GM13976 (cell line): ENCODE data around the gene SPOCK1.
A peak's percentile ranks its signal among the peaks of the same experiment; 100 is the strongest.
"Not testable (repeated sequence)": the region's sequence is repeated elsewhere in the genome, so short reads cannot be mapped to it uniquely, and the experiment has no call there.

Experiments used
- DNase-seq: peaks from one replicate; pipeline ENCODE4 v3.0.0; 2012; ENCODE audit warnings: low spot score
- CTCF ChIP-seq: IDR thresholded peaks from 2 replicates; pipeline ENCODE4 v1.5.1; 2012; ENCODE audit warnings: borderline replicate concordance, mild to moderate bottlenecking; ENCODE audit not compliant: insufficient read depth; ENCODE audit errors: extremely low read depth, missing control alignments, control extremely low read depth
- in situ Hi-C: fragments of 300-500 bp; cut with MboI; formaldehyde crosslinking; loops from one replicate; pipeline ENCODE4 v1.12.0; 2022; ENCODE audit warnings: low sequenced_read_pairs, mixed read lengths, inconsistent platforms; ENCODE audit not compliant: unreplicated experiment

The SPOCK1 gene

GRCh38 chr5:137502632-137503031 lies 3.5 kb upstream of the SPOCK1 start:
- in situ Hi-C loops, result loop anchor here (10.0 kb wide), 1 partner anchor 158 kb away; no protein-coding TSS in a partner anchor
- TF ChIP-seq CTCF, result no peak
- DNase-seq, result no peak

- in situ Hi-C loops, result loop anchor here (10.0 kb wide), 1 partner anchor 157 kb away; no protein-coding TSS in a partner anchor
- DNase-seq, result no peak
- TF ChIP-seq CTCF, result no peak
These were observed 2.8 kb upstream of the SPOCK1 start for GRCh38 chr5:137501846-137502406.

DNA sequence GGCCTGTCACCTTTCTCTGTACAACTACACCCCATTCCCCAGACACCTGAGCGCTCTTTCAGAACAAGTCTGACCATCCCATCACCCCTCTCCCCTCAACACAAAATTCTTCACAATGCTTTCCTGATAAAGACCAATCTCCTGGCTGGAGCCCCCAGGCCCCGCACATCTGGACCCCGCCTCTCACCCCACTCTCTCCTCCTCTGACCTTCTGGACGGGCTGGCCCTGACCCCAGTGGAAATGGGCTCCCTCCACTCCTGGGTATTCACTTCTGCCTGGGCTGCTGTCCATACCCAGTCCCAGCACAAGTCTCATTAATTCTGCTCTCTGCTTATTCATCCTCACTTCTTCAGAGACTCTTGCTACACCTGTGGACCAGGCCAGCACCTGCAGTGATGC lies 2.1 kb upstream of the SPOCK1 start:
- DNase-seq, result no peak
- TF ChIP-seq CTCF, result no peak
- in situ Hi-C loops, result loop anchor here (10.0 kb wide), 1 partner anchor 156 kb away; no protein-coding TSS in a partner anchor

DNA sequence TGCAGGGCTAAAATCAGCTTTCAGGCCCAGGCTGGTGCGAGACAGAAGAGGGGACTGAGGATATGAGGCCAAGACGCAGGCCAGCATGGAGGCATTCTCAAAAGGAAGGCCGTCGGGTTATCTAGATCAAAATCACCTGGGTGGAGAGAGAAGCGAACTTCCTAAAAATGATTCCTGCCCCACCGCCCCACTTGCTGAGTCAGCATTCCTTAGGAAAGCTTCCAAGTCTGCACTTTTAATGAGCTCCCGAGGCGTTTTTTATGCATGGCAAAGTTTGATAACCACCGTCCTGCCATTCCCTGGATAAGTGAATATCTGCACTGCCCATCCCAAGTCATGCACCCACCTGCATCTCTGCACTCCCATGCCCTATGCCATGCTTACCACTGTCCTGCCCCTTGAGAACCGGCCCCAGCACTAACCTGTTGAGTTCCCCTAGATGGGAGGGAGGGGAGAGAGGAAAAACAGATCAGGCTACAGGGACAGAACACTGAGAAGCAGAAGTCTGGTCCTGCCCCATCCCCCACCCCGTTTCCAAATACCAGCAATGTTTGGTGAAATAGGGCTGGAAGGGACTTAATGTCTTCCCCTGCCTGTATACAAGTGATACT lies 1.6 kb upstream of the SPOCK1 start:
- no peak for DNase-seq
- TF ChIP-seq CTCF, result no peak
- in situ Hi-C loops, result loop anchor here (10.0 kb wide), 1 partner anchor 156 kb away; no protein-coding TSS in a partner anchor

DNA sequence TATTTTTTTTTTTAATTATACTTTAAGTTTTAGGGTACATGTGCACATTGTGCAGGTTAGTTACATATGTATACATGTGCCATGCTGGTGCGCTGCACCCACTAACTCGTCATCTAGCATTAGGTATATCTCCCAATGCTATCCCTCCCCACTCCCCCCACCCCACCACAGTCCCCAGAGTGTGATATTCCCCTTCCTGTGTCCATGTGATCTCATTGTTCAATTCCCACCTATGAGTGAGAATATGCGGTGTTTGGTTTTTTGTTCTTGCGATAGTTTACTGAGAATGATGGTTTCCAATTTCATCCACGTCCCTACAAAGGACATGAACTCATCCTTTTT lies 351 bp upstream of the SPOCK1 start:
- DNase-seq, in situ Hi-C loops: not testable (repeated sequence)

- peak; percentile 32 for DNase-seq
- TF ChIP-seq CTCF, result no peak
- in situ Hi-C loops, result no loop called here
These were observed 808 bp downstream of the SPOCK1 start for GRCh38 chr5:137498301-137498735.
